ENCODE data around the gene TRABD2A.
A peak's percentile ranks its signal among the peaks of the same experiment; 100 is the strongest.

Gene TRABD2A

DNA sequence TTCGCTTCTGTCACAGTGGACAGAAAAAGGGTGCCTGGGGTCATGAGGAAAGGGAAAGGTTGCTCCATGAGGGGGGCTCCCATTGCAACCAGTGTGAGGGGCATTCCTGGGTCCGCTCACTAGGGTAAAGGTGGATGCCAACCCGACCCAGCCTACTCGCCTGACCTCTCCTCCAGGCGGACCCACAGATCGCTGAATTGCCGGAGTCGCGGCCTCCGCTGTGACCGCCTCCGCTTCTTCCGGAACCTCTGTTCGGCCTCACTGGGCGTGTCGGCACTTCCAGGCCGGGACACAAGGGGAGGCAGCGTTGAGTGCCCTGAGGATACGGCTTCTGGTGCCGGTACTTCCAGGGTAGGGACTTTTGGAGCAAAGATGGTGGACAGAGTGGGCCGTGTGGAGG lies 57.1 kb downstream of the TRABD2A start:
- DNase-seq (ENCODE audit: low read depth, low spot score), result no peak

DNA sequence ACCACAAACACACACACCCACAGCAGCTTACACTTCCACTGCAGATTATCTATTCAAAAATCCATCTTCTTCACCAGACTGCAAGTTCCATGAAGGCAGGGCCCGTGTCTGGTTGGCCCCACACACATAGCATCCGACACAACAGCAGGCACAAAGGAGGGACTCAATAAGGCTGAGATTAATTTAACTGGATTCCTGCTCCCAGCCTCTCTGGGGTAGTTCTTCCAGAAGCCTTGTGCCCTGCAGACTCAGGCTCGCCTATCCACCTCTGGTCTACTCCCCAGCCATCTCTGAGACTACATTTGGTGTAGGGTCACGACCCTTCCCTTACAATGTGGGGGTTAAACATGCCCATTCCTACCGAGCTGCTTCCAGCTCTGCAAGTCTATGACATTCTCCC lies 57.7 kb downstream of the TRABD2A start:
- DNase-seq (ENCODE audit: low read depth, low spot score), result no peak

GRCh38 chr2:84821806-84822205 lies 59.1 kb downstream of the TRABD2A start:
- DNase-seq (ENCODE audit: low read depth, low spot score), result no peak

- DNase-seq (ENCODE audit: low read depth, low spot score), result no peak
These were observed 63.6 kb downstream of the TRABD2A start for GRCh38 chr2:84817239-84817655.

DNA sequence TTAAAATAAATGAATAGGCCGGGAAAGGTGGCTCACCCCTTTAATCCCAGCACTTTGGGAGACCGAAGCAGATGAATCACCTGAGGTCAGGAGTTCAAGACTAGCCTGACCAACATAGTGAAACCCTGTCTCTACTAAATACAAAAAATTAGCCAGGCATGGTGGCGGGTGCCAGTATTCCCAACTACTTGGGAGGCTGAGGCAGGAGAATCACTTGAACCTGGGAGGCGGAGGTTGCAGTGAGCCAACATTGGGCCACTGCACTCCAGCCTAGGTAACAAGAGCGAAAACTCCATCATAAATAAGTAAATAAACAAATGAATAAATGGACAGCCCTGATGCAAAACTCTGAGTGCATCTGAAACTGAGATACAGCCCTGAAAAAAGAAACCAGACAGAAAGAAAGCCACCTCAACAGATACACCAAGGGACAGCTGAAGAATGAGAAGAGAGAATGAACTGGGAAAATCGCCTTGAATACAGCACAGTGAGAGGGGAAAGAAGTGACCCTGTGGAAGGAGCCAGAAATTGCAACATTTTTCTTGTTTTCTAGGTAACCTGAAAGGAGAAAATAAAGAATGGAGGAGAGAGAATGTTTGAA lies 64.4 kb downstream of the TRABD2A start:
- no peak for DNase-seq (ENCODE audit: low read depth, low spot score)

GRCh38 chr2:84815146-84815545 lies 65.7 kb downstream of the TRABD2A start:
- DNase-seq (ENCODE audit: low read depth, low spot score), result no peak

DNA sequence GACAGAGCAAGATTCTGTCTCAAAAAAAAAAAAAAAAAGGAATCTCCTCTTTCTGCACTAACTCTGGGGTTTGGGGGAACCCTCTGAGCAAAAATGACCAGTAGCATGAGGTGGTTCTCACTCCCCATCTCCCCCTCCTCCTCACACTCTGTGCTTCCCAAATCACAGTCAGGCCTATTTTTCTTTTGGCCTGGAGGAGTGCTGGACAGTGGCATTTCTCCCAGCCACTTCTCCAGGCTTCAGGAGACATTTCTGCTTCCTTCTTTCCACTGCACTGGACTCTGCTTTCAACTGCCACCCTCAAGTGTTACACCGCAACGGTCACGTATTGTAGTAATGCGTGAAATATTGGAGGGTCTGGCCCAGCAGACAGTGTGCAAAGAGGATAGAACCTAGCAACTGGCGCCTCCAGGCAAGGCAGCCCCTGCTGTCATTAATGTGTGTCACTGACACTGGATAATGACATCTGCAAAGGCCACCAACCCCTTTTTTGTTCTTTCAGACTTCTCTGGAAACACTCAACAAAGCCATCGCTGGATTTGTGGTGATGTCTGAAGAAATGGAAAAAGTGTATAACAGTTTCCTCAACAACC lies 68.9 kb downstream of the TRABD2A start:
- DNase-seq (ENCODE audit: low read depth, low spot score), result no peak

GRCh38 chr2:84808279-84808678 lies 72.6 kb downstream of the TRABD2A start:
- no peak for DNase-seq (ENCODE audit: low read depth, low spot score)

- DNase-seq (ENCODE audit: low read depth, low spot score), result peak; percentile 48
These were observed 73.8 kb downstream of the TRABD2A start for GRCh38 chr2:84807063-84807485.

DNA sequence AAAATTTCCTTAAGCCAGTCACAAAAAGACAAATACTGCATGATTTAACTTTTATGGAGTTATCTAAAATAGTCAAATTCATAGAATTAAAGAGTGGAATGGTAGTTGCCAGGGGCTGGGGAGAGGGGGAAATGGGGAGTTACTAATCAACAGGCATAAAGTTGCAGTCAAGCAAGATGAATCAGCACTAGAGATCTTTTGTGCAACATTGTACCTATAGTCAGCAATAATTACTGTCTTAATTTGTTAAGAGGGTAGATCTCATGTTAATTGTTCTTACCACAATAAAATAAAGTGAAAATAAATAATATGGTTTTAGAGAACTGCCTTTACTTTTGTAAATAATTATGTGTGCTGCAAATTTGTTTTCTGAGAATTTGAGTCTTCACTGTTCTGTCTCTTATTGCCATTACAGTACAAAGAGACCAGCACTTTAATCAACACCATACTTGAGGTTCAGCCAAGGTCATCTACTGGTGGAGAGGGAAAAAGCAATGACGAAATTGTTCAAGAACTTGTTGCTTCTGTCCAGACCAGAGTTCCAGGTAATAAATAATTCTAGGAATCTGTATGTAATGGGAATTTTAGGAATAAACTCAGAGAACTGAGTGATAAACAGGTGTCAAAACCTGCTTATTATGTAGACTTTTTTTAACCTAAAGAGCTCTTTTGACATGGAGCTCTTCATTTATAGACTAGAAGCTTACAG lies 75.5 kb downstream of the TRABD2A start:
- DNase-seq (ENCODE audit: low read depth, low spot score), result no peak

GRCh38 chr2:84801811-84802210 lies 79.1 kb downstream of the TRABD2A start:
- no peak for DNase-seq (ENCODE audit: low read depth, low spot score)

- no peak for DNase-seq (ENCODE audit: low read depth, low spot score)
These were observed 80.6 kb downstream of the TRABD2A start for GRCh38 chr2:84800194-84800805.

GRCh38 chr2:84799772-84800171 lies 81.1 kb downstream of the TRABD2A start:
- DNase-seq (ENCODE audit: low read depth, low spot score), result no peak

GRCh38 chr2:84797271-84797670 lies 83.6 kb downstream of the TRABD2A start:
- DNase-seq (ENCODE audit: low read depth, low spot score), result no peak

DNA sequence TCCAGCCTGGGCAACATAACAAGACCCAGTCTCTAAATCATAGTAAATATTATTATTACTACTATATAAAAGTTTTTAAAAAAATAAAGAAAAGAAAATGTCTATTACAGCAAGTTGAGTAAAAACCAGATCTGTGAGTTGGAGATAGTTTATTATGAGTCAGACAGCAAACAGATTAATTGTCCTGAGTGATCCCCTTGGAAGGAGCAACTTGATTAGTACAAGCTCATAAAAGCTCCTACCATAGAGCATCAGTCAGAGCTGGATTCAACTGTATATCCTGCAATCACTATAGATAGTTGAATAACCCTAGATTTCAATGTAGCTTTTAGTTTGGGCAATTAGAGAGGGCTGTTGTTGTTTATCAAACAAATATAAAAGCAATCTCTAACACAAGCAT lies 84.1 kb downstream of the TRABD2A start:
- no peak for DNase-seq (ENCODE audit: low read depth, low spot score)

DNA sequence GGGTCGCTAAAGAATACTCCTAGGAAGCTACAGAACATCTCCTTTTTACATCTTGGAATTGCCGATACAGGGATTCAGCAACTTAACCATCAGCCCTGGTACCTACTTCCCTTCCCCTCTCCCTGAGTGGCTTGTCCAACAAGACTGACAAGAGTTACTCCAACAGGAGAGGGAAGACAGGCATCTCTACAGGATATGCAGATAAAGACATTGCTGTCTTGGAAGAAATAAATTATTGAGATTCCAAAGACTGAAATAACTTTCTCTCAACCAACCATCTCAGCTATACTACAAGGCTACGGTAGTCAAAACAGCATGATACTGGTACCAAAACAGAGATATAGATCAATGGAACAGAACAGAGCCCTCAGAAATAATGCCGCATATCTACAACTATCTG lies 87.2 kb downstream of the TRABD2A start:
- no peak for DNase-seq (ENCODE audit: low read depth, low spot score)

GRCh38 chr2:84792856-84793522 lies 87.9 kb downstream of the TRABD2A start:
- no peak for DNase-seq (ENCODE audit: low read depth, low spot score)

DNA sequence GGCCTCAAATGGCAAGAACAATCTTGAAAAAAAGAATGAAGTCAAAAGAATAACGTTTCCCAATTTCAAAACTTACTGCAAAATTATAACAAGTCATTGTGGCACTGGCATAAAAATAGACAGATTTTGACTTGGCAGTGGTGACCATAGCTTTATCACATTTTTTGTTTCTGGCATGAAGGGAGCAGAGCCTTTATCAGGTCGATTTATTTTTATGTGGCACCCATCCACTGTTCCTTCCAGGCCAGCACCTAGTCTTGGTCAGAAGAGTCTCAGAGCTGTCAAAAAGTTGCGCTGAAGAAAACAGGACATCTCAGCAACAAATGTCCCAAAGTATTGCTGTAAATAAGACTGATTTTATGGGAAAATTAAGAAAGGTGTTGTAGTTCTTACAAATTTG lies 92.4 kb downstream of the TRABD2A start:
- DNase-seq (ENCODE audit: low read depth, low spot score), result no peak

GRCh38 chr2:84788027-84788426 lies 92.9 kb downstream of the TRABD2A start:
- DNase-seq (ENCODE audit: low read depth, low spot score), result no peak

GRCh38 chr2:84786601-84787000 lies 94.3 kb downstream of the TRABD2A start:
- DNase-seq (ENCODE audit: low read depth, low spot score), result no peak

- DNase-seq (ENCODE audit: low read depth, low spot score), result no peak
These were observed 94.9 kb downstream of the TRABD2A start for GRCh38 chr2:84785950-84786349.

Data from brain pericyte (primary cell).